Endodermal cell (in vitro differentiated cells): Measurements from ENCODE around the gene EPG5. TPM values are rescaled to one million over a fixed set of nuclear protein-coding genes. Genes with fewer than 3 reads are reported as not detected.

ENCODE experiments used
- DNase-seq: peaks from one replicate; pipeline ENCODE4 v3.0.0-alpha.2; 2017
- H3K27ac ChIP-seq: 2 replicates; pipeline ENCODE4 v1.5.1; 2013; ENCODE audit warnings: mild to moderate bottlenecking, low read depth, low read length, moderate library complexity
- H3K27me3 ChIP-seq: 2 replicates; pipeline ENCODE4 v1.6.1; 2013; ENCODE audit warnings: mild to moderate bottlenecking, low read length, moderate library complexity; ENCODE audit not compliant: insufficient read depth, control insufficient read depth, poor library complexity, severe bottlenecking
- H3K36me3 ChIP-seq: 2 replicates; pipeline ENCODE4 v1.7.0; 2013; ENCODE audit warnings: mild to moderate bottlenecking, low read length, moderate library complexity; ENCODE audit not compliant: control insufficient read depth, insufficient read depth
- H3K4me1 ChIP-seq: one replicate; pipeline ENCODE4 v1.7.0; 2013; ENCODE audit warnings: low read length; ENCODE audit not compliant: control insufficient read depth, insufficient read depth
- H3K4me3 ChIP-seq: 2 replicates; pipeline ENCODE4 v1.5.1; 2013; ENCODE audit warnings: mild to moderate bottlenecking, low read length, moderate library complexity
- H3K9ac ChIP-seq: 2 replicates; pipeline ENCODE4 v1.6.1; 2013; ENCODE audit warnings: mild to moderate bottlenecking, low read length, moderate library complexity; ENCODE audit not compliant: poor library complexity, severe bottlenecking; ENCODE audit errors: extremely low read depth
- H3K9me3 ChIP-seq: 2 replicates; pipeline ENCODE4 v1.6.1; 2013; ENCODE audit warnings: mild to moderate bottlenecking, low read length, moderate library complexity; ENCODE audit not compliant: control insufficient read depth
- H3K27ac Mint-ChIP-seq: 2 replicates; pipeline ENCODE4 v1.8.0; 2020; ENCODE audit warnings: mixed read lengths
- H3K27me3 Mint-ChIP-seq: 2 replicates; pipeline ENCODE4 v1.8.0; 2021; ENCODE audit warnings: mild to moderate bottlenecking, mixed read lengths; ENCODE audit not compliant: insufficient read depth
- H3K36me3 Mint-ChIP-seq: 2 replicates; pipeline ENCODE4 v1.8.0; 2020; ENCODE audit warnings: low read depth, mixed read lengths
- H3K4me1 Mint-ChIP-seq: 2 replicates; pipeline ENCODE4 v1.8.0; 2020; ENCODE audit warnings: mixed read lengths
- H3K4me3 Mint-ChIP-seq: 2 replicates; pipeline ENCODE4 v1.8.0; 2020; ENCODE audit warnings: mild to moderate bottlenecking, moderate library complexity, mixed read lengths
- H3K9me3 Mint-ChIP-seq: 2 replicates; pipeline ENCODE4 v1.8.0; 2020; ENCODE audit warnings: mild to moderate bottlenecking, mixed read lengths
- CTCF ChIP-seq: fragments of 200-600 bp; sonication (generic); conservative IDR thresholded peaks from 2 replicates; pipeline ENCODE4 v1.5.0; 2021; ENCODE audit warnings: antibody characterized with exemption, mild to moderate bottlenecking
- WGBS, 2 experiments: methylation state at CpG; one replicate each; pipeline versions ENCODE4 v1.1.5 to v1.1.7; 2013; ENCODE audit warnings: missing lambda C conversion rate in 2 of 2, mixed read lengths in 1 of 2; ENCODE audit not compliant: insufficient coverage in 1 of 2, insufficient read length in 1 of 2; 5-methylcytosine and 5-hydroxymethylcytosine counted together
- total RNA-seq, 2 donors: library from RNA; stranded (reverse); fragmentation: NEBNext Ultra II Directional in 1 of 2; extraction: Animal tissue kit (Norgen Biotek cat#: 25700) in 1 of 2; gene quantifications; 2 replicates in 1 of 2; 3 replicates in 1 of 2; pipeline ENCODE4 v1.2.1, GENCODE V29; 2021

EPG5 gene
- total RNA-seq, 2 donors from 2014 or later, result 25.6 to 28.6 TPM

GRCh38 chr18:45991788-45992187, 24.7 kb upstream of the EPG5 start:
- Histone ChIP-seq H3K27ac (no peak overlapping the region), H3K36me3 (peaks cover 6% of the 10 kb centered on the region), H3K4me1 (no peaks in the 10 kb centered on the region), H3K9me3 (no peaks in the 10 kb centered on the region), H3K4me3 (no peak overlapping the region), H3K27me3 (no peaks in the 10 kb centered on the region), H3K9ac (no peak overlapping the region)
- Mint-ChIP-seq H3K9me3 (peaks cover 3% of the 10 kb centered on the region), H3K4me3 (no peak overlapping the region), H3K27me3 (no peaks in the 10 kb centered on the region), H3K36me3 (peaks cover 17% of the 10 kb centered on the region), H3K4me1 (peaks cover 4% of the 10 kb centered on the region), H3K27ac (no peak overlapping the region)
- 86 to 91% methylated on average over 2 to 3 of the region's 3 CpGs for WGBS, 2 experiments
- no peak for TF ChIP-seq CTCF
- DNase-seq, result no peak

GRCh38 chr18:45984546-45985235, 17.6 kb upstream of the EPG5 start:
- Histone ChIP-seq H3K27ac (no peak overlapping the region), H3K9ac (no peak overlapping the region), H3K9me3 (no peaks in the 10 kb centered on the region), H3K4me3 (no peak overlapping the region), H3K4me1 (no peaks in the 10 kb centered on the region), H3K36me3 (peaks cover 6% of the 10 kb centered on the region), H3K27me3 (no peaks in the 10 kb centered on the region)
- 88 to 96% methylated on average over 4 of the region's 4 CpGs for WGBS, 2 experiments
- peaks cover under 1% of the 10 kb centered on the region for H3K9me3 Mint-ChIP-seq
- no peaks in the 10 kb centered on the region for H3K27me3 Mint-ChIP-seq
- no peak for DNase-seq
- TF ChIP-seq CTCF, result no peak
- no peak overlapping the region for H3K27ac Mint-ChIP-seq
- H3K4me3 Mint-ChIP-seq, result no peak overlapping the region
- no peaks in the 10 kb centered on the region for H3K4me1 Mint-ChIP-seq
- peaks cover 12% of the 10 kb centered on the region for H3K36me3 Mint-ChIP-seq

GRCh38 chr18:45981821-45982220, 14.7 kb upstream of the EPG5 start:
- WGBS, 2 experiments, result 89 to 100% methylated on average over 1 to 2 of the region's 2 CpGs
- Histone ChIP-seq H3K9ac (no peak overlapping the region), H3K36me3 (no peaks in the 10 kb centered on the region), H3K4me3 (no peak overlapping the region), H3K9me3 (no peaks in the 10 kb centered on the region), H3K4me1 (no peaks in the 10 kb centered on the region), H3K27me3 (no peaks in the 10 kb centered on the region), H3K27ac (no peak overlapping the region)
- Mint-ChIP-seq H3K4me1 (no peaks in the 10 kb centered on the region), H3K27ac (no peak overlapping the region), H3K27me3 (no peaks in the 10 kb centered on the region), H3K4me3 (no peak overlapping the region), H3K9me3 (no peaks in the 10 kb centered on the region), H3K36me3 (no peaks in the 10 kb centered on the region)
- TF ChIP-seq CTCF, result no peak
- no peak for DNase-seq
